GM11168 (cell line): ENCODE measurements around the gene DHFR2.

Source experiments
- in situ Hi-C: fragments of 300-500 bp; cut with MboI; formaldehyde crosslinking; loops from one replicate; pipeline ENCODE4 v1.12.0; 2022; ENCODE audit warnings: low sequenced_read_pairs; ENCODE audit not compliant: unreplicated experiment

The DHFR2 gene

GRCh38 chr3:94012185-94012584, 50.5 kb downstream of the DHFR2 start:
- in situ Hi-C loops = no loop called here

DNA sequence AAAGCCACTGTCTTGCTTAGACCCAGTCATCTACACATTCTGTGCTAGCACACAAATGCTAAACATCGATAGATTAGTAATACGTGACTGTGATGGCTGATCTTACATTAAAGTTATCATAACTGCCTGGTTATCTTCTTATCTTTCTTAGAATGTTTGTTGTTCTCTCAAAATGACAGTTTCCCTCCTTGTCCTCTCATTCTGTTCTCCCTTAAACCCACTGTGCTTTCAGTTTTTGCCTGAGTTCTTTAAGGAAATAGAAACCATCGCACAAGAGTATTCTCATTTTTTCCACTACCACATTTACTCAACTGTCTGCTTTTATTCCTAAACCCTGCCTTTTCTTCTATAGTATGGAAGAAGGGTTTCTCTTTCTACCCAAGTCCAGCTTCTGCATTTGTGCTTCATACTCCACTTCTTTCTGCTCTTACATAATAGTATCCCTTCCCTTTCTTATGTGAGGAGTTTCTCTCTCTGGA, 51.4 kb downstream of the DHFR2 start:
- in situ Hi-C loops = no loop called here

GRCh38 chr3:94009608-94010007, 53.1 kb downstream of the DHFR2 start:
- in situ Hi-C loops = no loop called here

DNA sequence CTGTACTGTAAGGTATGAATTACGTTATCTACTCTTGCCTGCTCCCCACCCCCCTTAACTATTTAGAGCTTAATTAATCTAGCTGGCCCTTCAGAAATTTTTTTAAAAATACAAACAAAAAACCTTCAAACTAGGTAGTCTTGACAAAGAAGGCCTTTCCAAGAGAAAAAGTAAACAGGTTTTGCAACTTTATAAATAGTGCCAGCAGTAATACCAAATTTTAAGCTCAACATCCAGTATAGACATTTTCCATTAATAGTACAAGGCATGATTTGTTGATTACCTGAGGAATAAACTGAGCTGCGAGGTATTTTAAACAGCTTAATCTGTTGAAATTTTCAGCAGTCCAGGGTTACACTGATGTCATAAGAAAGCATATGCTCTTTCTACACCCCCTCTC, 54.5 kb downstream of the DHFR2 start:
- in situ Hi-C loops = no loop called here
